Motor neuron (in vitro differentiated cells): ENCODE data around the gene FAM210B. TPM values are rescaled to one million over a fixed set of nuclear protein-coding genes. Genes with fewer than 3 reads are reported as not detected.

Experiments used
- ATAC-seq, 8 experiments: fragments of 200-7000 bp; cut with Tn5 transposase; replicated peaks in 6 of 8; 2 replicates each; pipeline ENCODE4 v1.8.0; 2021; ENCODE audit warnings: mild to moderate bottlenecking in 8 of 8, moderate library complexity in 8 of 8
- H3K27ac ChIP-seq, 2 donors: fragments of 250-450 bp; sonication (Bioruptor Pico); 2 replicates each; pipeline ENCODE4 v1.9.0; 2021; ENCODE audit warnings: antibody characterized with exemption in 2 of 2, mild to moderate bottlenecking in 2 of 2, moderate library complexity in 1 of 2
- H3K4me1 ChIP-seq, 2 donors: fragments of 250-450 bp; sonication (Bioruptor Pico); replicated peaks in 1 of 2; 2 replicates each; pipeline ENCODE4 v1.6.1; 2021; ENCODE audit warnings: antibody characterized with exemption in 2 of 2, mild to moderate bottlenecking in 2 of 2, moderate library complexity in 1 of 2
- H3K4me3 ChIP-seq, 5 donors: fragments of 250-450 bp; sonication (Bioruptor Pico); 2 replicates each; pipeline ENCODE4 v1.9.0; 2021; ENCODE audit warnings: antibody characterized with exemption in 5 of 5, mild to moderate bottlenecking in 5 of 5, moderate library complexity in 4 of 5
- WGBS, 10 experiments: fragments of 450-650 bp; shearing (Covaris generic); methylation state at CpG; one replicate each; pipeline ENCODE4 v1.0.0; 2022; 5-methylcytosine and 5-hydroxymethylcytosine counted together
- in situ Hi-C, 9 experiments: fragments of 400-800 bp; cut with MboI; loops; one replicate each; pipeline ENCODE4 v1.15.0; 2021; ENCODE audit warnings: low sequenced_read_pairs in 9 of 9, low pct_unique_long_range_greater_than_20kb in 2 of 9; ENCODE audit not compliant: unreplicated experiment in 9 of 9
- total RNA-seq, 8 experiments: library from RNA; unstranded; fragments of 300-600 nt; gene quantifications; 2 replicates each; pipeline versions ENCODE4 v1.2.3 to v1.2.4, GENCODE V29; 2022

FAM210B gene
- total RNA-seq, 8 experiments from 2014 or later = 12.4 to 41.3 (median 23.9) TPM

DNA sequence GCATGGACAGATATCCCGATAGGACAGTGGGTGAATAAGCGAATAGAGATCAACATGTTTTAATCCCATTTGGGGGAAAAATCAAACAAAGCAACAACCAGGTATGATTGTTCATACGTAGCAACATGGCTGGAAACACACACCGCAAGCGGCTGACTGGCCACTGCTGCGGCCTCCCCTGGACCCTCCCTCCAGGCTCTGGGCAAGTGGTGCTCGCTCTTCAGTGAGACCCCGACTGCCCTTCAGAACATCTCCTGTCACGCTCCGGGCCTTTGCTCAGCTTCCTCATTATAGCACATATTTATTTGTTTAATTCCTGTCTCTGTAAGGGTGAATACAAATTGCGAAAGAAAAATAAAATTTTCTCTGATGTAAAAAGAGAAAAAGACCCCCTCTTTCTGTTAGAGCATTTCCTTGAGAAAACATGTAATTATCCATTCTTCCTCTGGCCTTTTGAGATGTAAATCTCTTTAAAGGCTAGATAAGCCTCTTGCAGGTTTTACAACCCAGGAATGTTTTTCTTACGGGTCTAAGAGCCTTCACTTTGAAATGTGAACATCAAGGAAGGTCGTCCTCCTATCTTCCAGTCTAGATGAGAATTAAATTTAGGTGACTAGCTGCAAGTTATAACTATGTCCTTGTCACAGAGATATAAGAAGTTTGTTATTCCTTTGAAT lies 11.0 kb upstream of the FAM210B start:
- ATAC-seq = peak in 4 of 8 experiments; percentile 30 to 62 (median 44)
- H3K4me3 ChIP-seq = no peak overlapping the region
- H3K27ac ChIP-seq = no peak overlapping the region
- WGBS, 10 experiments = 13 to 79% (median 25%) methylated on average over 1 to 9 of the region's 13 CpGs
- in situ Hi-C loops = loop anchor here in 2 of 9 experiments (10.0 to 25.0 kb wide), 2 partner anchors 103 to 1685 kb away; partner anchors contain the start of gene MC3R (in 1 of the 2)
- H3K4me1 ChIP-seq = peaks cover 12 to 15% of the 10 kb centered on the region in 2 donors

DNA sequence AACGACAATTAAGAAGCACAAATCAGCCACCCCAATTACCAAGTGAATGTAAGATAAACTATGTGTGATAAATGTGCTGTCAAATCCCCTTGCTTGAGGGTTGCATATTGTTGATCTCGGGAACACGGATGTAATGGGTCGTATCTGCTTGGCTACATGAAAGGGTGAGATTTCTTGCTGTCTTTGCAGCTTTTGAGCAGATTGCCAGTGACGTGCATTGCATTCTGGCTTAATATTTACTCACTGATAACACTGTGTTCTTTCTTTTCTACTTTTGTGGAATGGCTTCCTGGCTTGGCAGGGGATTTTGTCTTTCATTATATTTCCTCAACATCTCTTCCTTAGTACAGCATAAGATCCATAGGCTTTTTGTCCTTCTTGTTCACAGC lies 10.5 kb upstream of the FAM210B start:
- no peak overlapping the region for H3K4me3 ChIP-seq

DNA sequence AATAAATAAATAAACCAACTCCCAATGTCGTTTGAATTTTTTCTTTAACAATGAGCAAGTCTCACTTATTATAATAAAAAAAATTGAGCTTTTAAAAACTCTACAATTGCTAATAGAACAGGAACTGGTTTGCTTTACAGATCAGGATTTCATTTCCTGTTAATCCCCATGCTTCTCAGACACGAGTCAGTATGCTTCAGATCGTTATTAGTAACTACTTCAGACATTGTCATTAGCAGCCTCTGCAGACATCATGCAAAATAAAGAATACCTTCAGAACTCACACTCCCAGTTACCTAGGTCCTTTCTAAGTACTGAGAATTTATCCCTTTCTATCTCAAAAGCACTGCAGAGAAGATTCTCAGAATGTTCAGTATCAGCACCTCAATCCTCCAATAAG lies 10.0 kb upstream of the FAM210B start:
- H3K4me3 ChIP-seq = no peak overlapping the region
- WGBS, 10 experiments = 0 to 40% (median 14%) methylated on average over 1 to 3 of the region's 3 CpGs; no CpG with 5 or more reads in 1 of the 10 experiments
- peaks cover 12% of the 10 kb centered on the region in 2 donors for H3K4me1 ChIP-seq
- no peak overlapping the region for H3K27ac ChIP-seq
- peak in 2 of 8 experiments; percentile 39 to 42 for ATAC-seq
- in situ Hi-C loops = loop anchor here in 2 of 9 experiments (10.0 to 25.0 kb wide), 2 partner anchors 104 to 1686 kb away; partner anchors contain the start of gene MC3R (in 1 of the 2)

More for the DNA sequence above, 10.5 kb upstream of the FAM210B start:
- H3K27ac ChIP-seq = no peak overlapping the region
- ATAC-seq = peak in 5 of 8 experiments; percentile 38 to 61 (median 51)
- in situ Hi-C loops = loop anchor here in 2 of 9 experiments (10.0 to 25.0 kb wide), 2 partner anchors 103 to 1686 kb away; partner anchors contain the start of gene MC3R (in 1 of the 2)
- H3K4me1 ChIP-seq = peaks cover 12 to 15% of the 10 kb centered on the region in 2 donors
- WGBS, 10 experiments = 0 to 61% (median 15%) methylated on average over 1 to 5 of the region's 5 CpGs

DNA sequence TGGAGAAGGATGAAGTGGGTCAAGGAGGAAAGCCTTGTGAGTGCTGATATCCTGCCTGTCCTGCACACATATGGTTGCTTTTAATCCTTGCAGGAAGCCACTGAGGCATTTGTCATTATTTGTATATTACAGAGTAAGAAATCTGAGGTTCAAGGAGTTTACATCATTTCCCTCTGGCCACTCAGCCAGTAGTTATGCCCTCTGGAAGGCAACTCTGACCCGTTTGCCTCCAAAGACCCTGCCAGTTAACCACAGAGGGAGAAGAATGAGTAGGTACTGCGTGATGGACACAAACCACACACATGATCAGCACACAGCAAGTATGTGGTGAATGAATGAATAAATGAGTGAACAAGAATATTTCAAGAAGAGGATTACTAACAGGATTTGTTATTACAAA lies 7.9 kb upstream of the FAM210B start:
- Histone ChIP-seq H3K4me3 (no peak overlapping the region), H3K27ac (no peak overlapping the region), H3K4me1 (peaks cover 12% of the 10 kb centered on the region in 2 donors)
- WGBS, 10 experiments = 5 to 86% (median 75%) methylated on average over 1 to 2 of the region's 2 CpGs; no CpG with 5 or more reads in 5 of the 10 experiments
- in situ Hi-C loops = no loop called here
- no peak for ATAC-seq

DNA sequence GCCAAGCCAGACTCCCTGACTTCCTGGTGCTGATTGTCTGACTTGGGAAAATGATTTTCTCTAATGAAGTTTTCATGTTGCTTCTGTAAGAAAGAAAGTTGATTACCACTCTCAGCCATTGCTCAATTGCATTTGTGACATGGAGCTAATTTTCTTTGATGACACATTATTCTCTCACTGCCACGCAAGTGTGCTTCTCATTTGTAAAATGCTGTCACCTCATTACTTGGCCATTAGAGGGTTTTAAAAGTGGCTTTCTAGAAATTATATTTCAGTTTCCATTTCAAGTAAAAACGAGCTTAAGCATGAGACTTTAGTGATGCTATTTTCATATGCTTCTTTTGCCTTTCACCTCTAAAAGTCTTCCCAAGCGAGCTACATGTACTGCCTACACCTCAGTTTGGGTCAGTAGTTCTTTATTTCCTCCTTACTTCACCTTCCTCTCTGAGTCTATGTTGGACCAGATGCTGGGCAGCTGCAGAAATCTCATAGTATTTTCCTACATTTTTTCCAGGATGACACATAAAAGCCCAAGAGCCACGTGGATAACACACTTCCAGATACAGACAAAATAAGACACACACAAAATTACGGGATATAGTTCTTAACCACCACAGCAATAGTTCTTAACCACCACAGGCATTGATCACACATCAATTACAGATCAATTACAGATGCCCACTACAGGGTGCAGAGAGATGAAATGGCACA lies 6.3 kb upstream of the FAM210B start:
- WGBS, 10 experiments = 3 to 83% (median 43%) methylated on average over 3 to 5 of the region's 5 CpGs; no CpG with 5 or more reads in 2 of the 10 experiments
- peak in 3 of 8 experiments; percentile 29 to 62 (median 53) for ATAC-seq
- peaks cover 12% of the 10 kb centered on the region in 2 donors for H3K4me1 ChIP-seq
- in situ Hi-C loops = no loop called here
- no peak overlapping the region for H3K4me3 ChIP-seq
- no peak overlapping the region for H3K27ac ChIP-seq

DNA sequence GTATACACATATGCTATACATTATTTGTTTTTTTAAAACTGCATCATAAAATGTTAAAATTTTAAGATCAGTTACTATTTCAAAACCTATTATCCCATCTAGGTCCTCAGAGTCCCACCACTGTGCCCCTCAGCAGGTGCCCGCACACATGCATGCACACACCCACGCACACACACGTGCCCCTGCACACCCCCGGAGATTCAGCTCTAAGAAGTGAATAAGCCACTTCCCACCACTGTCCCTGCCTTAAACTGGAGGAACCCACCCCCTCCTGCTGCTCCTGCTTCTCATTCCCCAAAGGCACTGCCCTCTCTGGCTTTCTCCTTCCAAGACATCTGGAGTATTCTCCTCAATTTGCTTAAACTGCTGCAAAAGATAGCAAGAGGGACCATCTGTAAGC lies 5.4 kb upstream of the FAM210B start:
- in situ Hi-C loops = no loop called here
- no peak for ATAC-seq
- Histone ChIP-seq H3K4me3 (no peak overlapping the region), H3K27ac (no peak overlapping the region), H3K4me1 (peaks cover 3 to 4% of the 10 kb centered on the region in 2 donors)
- 17 to 100% (median 76%) methylated on average over 1 to 4 of the region's 4 CpGs; no CpG with 5 or more reads in 2 of the 10 experiments for WGBS, 10 experiments

DNA sequence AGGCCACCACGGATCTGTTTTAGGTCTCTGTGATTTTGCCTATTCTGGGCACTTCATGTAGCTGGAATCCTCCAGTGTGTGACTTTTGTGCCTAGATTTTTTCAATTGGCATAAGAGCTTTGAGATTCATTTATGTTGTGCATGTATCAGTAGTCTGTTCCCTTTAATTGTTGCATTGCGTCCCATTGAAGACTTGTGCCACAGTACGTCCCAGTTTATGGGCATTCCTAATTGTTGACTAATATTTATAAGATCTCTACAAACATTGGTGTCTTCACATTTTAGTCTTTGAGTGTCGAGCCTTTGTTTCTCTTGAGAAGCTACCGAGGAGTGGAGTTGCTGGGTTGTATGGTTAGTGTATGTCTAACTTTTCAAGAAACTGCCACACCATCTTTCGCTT lies 704 bp upstream of the FAM210B start:
- no peak for ATAC-seq
- Histone ChIP-seq H3K27ac (no peak overlapping the region), H3K4me1 (peaks cover 7 to 8% of the 10 kb centered on the region in 2 donors), H3K4me3 (peak overlapping the region; percentile 62 to 90 (median 69))
- in situ Hi-C loops = no loop called here
- WGBS, 10 experiments = 18 to 93% (median 70%) methylated on average over 1 to 6 of the region's 6 CpGs; no CpG with 5 or more reads in 1 of the 10 experiments

DNA sequence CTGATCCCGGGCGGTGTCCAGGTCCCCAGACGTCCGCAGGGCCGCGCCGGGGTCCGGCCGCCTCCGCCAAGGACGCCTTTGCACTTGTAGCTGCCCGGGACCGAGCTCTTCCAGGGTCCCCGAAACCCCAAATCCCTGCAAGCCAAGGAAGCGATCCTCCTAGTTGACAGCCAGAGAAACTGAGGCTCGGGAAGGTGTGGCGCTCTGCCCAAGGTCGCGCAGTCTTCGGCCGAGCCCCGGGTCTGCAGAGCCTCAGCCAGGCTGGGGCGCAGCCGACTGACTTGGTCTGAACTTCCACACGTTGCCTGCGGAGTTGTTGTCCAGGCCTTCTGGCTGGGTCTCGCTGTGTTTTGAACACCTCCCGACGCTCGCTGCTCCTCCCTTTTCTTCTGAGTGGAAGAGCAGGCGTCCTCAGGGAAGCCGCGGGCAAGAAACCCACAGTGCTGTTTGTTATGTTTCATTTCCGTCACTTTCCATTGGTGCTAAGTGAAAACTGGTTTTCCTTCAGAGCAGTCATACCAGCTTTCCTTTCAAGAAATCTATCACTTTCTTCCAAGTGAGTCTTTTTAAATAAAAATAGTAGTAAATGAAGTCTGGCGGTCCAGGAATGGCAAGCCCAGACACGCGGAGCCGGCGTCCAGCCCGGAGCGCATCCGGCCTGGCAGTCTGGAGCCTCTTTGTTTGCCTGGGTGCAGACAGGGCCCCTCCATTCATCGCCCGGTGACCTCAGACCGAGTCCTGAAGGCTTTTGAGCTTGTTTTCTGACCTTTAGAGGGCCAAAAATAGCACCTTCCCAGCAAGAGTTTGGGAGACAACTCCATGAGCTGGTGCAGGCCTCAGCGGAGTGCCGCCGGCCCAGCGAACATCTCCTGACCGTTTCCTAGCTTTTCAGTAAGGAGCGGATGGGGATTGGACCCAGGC lies 698 bp downstream of the FAM210B start:
- peak; percentile 41 to 70 (median 50) for ATAC-seq
- Histone ChIP-seq H3K4me3 (peak overlapping the region; percentile 62 to 90 (median 69)), H3K27ac (peak overlapping the region in 1 of 2 donors; percentile 24), H3K4me1 (peaks cover 7 to 8% of the 10 kb centered on the region in 2 donors)
- WGBS, 10 experiments = 0 to 9% (median 1%) methylated on average over 1 to 33 of the region's 51 CpGs; no CpG with 5 or more reads in 3 of the 10 experiments
- in situ Hi-C loops = no loop called here

DNA sequence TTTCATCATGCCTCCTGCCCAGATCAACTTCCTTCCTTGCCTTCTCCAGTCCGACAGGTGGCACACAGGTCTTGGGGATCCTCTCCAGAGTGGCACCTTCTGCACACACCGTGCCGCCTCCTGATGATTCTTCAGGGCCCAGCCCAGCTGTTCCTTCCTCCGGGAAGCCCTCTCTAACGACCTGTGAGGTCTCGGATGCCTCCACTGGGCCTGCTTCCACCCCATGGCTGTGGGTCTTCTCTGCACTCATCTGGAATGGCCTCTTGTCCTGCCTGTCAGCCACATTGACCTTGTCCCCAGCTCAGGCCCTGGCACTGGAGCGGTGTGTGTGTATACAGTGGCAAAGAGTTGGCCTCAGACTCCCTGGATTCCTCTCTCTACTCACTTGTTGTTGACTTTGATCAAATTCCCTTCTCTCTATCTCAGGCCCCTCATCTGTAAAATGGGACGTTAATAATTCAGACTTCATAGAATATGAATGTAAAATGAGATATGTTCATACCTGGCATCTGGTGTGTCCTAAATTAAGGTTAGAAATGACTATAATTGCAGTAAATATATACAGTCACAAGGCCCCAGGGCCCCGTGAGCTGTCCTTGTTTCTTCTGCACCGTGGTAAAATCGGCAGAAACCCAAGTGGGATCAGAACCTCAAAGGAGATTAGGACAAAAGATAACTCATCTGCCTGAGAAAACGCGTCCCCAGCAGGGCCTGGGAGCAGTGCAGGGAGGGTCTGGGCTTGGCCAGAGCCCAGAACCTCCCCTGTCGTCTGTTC lies 1.5 kb downstream of the FAM210B start:
- in situ Hi-C loops = no loop called here
- 56 to 100% (median 81%) methylated on average over 1 to 10 of the region's 14 CpGs; no CpG with 5 or more reads in 2 of the 10 experiments for WGBS, 10 experiments
- Histone ChIP-seq H3K4me1 (peaks cover 7 to 8% of the 10 kb centered on the region in 2 donors), H3K27ac (no peak overlapping the region), H3K4me3 (peak overlapping the region; percentile 62 to 90 (median 69))
- ATAC-seq = no peak

DNA sequence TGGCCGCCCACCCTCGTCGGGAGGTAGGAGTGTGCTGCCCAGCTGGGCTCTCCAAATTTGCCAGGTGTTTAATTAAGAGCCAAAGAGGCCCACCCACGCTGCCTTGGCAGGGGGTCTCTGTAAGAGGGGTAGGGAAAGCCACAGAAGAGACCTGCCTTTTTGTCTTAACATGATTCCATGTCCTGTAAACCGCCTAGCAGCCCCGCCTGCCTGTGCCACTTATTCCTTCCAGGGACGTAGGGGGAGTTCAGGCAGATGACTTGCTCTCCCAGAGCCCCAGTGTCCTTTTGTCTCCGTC lies 2.1 kb downstream of the FAM210B start:
- no peak overlapping the region for H3K4me3 ChIP-seq
- peaks cover 7 to 8% of the 10 kb centered on the region in 2 donors for H3K4me1 ChIP-seq
- WGBS, 10 experiments = 40 to 86% (median 74%) methylated on average over 1 to 6 of the region's 8 CpGs; no CpG with 5 or more reads in 5 of the 10 experiments
- H3K27ac ChIP-seq = no peak overlapping the region
- in situ Hi-C loops = no loop called here
- ATAC-seq = no peak

DNA sequence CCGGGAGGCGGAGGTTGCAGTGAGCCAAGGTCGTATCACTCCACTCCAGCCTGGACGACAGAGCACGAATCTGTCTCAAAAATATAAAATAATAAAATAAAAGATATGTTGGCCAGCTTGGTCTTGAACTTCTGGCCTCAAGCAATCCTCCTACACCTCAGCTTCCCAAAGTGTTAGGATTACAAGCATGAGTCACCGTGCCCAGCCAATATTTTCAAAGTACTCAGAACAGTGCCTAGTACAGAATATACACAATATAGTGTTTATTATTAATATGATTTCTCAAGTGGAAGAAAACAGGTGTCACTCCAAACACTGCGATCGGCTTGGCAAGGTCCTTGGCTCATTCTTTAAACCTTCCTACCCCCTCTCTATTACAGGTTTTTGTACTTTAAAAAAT lies 3.1 kb downstream of the FAM210B start:
- 75 to 100% (median 95%) methylated on average over 1 to 8 of the region's 8 CpGs; no CpG with 5 or more reads in 1 of the 10 experiments for WGBS, 10 experiments
- no peak overlapping the region for H3K27ac ChIP-seq
- no peak overlapping the region for H3K4me3 ChIP-seq
- in situ Hi-C loops = no loop called here
- ATAC-seq = no peak
- peaks cover 7 to 8% of the 10 kb centered on the region in 2 donors for H3K4me1 ChIP-seq
